Fibroblast of skin of right biceps (primary cell): ENCODE data around the gene ACTL7B.
"Not testable (repeated sequence)": the region's sequence is repeated elsewhere in the genome, so short reads cannot be mapped to it uniquely, and the experiment has no call there.

Experiments used
- DNase-seq: peaks from one replicate; pipeline ENCODE4 v3.0.0-alpha.2; 2013

Gene ACTL7B

GRCh38 chr9:108842610-108843295 lies 13.0 kb downstream of the ACTL7B start:
- no peak for DNase-seq

- DNase-seq, result not testable (repeated sequence)
Measured at GRCh38 chr9:108839561-108839960, 16.2 kb downstream of the ACTL7B start.

GRCh38 chr9:108838017-108838416 lies 17.8 kb downstream of the ACTL7B start:
- DNase-seq, result peak; percentile 93

- DNase-seq, result peak; percentile 44
Measured at GRCh38 chr9:108837530-108837929, 18.3 kb downstream of the ACTL7B start.

GRCh38 chr9:108836781-108837180 lies 19.0 kb downstream of the ACTL7B start:
- peak; percentile 52 for DNase-seq

GRCh38 chr9:108836319-108836718 lies 19.5 kb downstream of the ACTL7B start:
- no peak for DNase-seq

- DNase-seq, result peak; percentile 51
Measured at GRCh38 chr9:108835831-108836230, 20.0 kb downstream of the ACTL7B start.

GRCh38 chr9:108834959-108835665 lies 20.7 kb downstream of the ACTL7B start:
- DNase-seq, result peak; percentile 28

- DNase-seq, result no peak
Measured at GRCh38 chr9:108832179-108832500, 23.6 kb downstream of the ACTL7B start.

- DNase-seq, result peak; percentile 16
Measured at GRCh38 chr9:108831496-108832178, 24.1 kb downstream of the ACTL7B start.

GRCh38 chr9:108830272-108830671 lies 25.5 kb downstream of the ACTL7B start:
- DNase-seq, result peak; percentile 27

- no peak for DNase-seq
Measured at GRCh38 chr9:108823829-108824228, 32.0 kb downstream of the ACTL7B start.

GRCh38 chr9:108816037-108816436 lies 39.7 kb downstream of the ACTL7B start:
- DNase-seq, result no peak

- no peak for DNase-seq
Measured at GRCh38 chr9:108815156-108815555, 40.6 kb downstream of the ACTL7B start.

GRCh38 chr9:108813951-108814601 lies 41.7 kb downstream of the ACTL7B start:
- DNase-seq, result peak; percentile 50

GRCh38 chr9:108812396-108813025 lies 43.3 kb downstream of the ACTL7B start:
- DNase-seq, result no peak

- DNase-seq, result no peak
Measured at GRCh38 chr9:108811944-108812343, 43.8 kb downstream of the ACTL7B start.

- DNase-seq, result no peak
Measured at GRCh38 chr9:108809269-108809668, 46.5 kb downstream of the ACTL7B start.
